NCI-H69 (cell line): ENCODE results near the gene RBM12.
A peak's percentile ranks its signal among the peaks of the same experiment; 100 is the strongest.

Experiments used
- DNase-seq: peaks from one replicate; lab custom pipeline; 2025; lab: John Stamatoyannopoulos, UW

RBM12 gene

DNA sequence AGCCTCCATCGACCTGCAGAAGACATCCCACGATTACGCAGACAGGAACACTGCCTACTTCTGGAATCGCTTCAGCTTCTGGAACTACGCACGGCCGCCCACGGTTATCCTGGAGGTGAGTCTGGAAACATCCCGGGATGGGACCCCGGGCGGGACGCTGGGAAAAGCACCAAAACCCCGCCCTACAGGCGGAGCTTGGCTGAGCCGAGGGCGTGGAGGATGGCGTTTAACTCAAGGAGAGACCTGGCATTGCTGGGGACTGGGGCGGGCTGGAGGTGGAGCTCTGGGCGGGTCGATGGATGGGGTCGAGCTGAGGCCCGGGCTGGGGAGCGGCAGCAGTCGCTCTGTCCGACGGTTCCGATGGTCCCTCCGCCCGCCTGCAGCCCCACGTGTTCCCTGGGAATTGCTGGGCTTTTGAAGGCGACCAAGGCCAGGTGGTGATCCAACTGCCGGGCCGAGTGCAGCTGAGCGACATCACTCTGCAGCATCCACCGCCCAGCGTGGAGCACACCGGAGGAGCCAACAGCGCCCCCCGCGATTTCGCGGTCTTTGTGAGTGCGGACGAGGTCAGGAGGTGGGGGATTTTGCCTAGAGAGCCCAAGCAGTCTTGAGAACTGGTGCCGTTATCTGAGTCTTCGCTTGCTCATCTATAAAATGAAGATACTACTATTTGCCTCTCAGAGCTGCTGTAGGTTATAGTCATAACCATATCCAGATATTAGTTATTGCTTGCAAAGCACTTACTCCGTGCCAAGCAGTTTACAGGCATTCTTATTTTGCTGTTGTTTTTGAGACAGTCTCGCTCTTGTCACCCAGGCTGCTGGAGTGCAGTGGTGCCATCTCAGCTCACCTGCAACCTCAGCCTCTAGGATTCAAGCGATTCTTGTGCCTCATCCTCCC lies 45.3 kb downstream of the RBM12 start:
- DNase-seq = peak; percentile 89

DNA sequence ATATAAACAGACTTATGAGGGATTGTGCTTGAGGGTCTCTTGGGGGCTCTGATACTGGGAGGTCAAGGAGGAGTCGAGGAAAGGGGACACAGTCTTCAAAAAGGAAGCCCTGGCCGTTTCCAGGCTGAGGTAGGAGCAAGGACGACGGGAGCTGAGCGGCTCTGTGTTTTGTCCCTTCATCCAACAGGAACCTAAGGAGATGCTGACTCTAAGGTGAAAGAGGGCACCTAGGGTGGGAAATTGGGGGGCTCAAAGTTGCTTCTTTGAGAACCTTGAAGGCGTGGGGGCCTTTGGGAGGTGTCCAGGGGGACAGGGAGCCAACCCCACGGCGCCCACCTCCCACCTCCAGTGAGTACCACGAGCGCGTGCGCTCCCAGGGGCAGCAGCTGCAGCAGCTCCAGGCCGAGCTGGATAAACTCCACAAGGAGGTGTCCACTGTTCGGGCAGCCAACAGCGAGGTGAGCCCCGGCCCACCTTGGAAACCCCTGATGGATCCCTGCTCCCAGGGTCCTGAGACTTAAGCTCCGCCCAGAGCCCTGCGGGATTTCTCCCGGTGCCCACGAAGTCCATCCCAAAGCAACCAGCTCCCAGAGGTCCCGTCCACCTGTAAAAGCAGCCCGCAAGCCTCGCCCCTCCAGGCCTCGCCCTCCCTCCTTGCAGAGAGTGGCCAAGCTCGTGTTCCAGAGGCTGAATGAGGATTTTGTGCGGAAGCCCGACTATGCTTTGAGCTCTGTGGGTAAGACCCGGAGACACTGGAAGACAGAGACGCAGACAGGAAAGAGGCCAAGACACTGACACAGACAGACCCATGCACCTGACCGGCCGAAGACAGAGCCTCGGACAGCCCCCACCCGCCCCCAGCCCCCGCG lies 46.2 kb downstream of the RBM12 start:
- peak; percentile 61 for DNase-seq

DNA sequence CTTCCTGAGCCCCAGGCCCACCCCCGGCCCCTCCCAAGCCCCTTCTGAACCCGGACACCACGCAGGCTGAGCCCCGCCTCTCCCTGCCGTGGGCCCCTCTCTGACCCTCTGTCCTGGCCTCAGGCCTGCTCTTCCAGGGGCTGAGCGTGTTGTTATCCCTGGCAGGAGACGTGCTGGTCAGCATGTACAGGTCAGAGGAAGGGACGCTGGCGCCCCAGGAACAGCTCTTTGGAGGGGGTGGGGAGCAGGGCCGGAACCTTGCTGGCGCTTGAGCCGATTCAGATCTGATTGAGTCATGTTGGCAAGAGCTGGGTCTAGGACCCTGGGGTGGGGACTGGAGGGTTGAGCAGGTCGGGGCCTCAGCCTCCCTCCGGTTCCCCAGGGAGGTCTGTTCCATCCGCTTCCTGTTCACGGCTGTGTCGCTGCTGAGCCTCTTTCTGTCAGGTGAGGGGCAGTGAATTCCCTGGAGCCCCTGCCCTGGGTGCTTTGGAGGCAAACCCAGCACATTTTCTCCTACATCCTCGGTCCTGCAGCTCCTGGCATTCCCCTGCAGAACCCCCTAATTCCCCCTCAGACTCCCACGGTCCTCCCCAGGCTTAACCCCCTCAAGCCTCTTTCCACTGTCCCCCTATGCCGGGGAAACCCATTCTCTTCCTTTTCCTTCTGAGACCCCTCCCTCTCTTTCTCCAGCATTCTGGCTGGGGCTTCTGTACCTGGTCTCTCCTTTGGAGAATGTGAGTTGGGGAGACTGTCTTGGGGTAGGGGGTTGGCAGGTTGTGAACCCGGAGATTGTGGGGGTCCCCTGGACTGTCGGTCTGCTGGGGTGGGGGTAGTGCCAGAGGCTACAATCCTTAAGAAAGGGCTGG lies 47.1 kb downstream of the RBM12 start:
- peak; percentile 89 for DNase-seq

DNA sequence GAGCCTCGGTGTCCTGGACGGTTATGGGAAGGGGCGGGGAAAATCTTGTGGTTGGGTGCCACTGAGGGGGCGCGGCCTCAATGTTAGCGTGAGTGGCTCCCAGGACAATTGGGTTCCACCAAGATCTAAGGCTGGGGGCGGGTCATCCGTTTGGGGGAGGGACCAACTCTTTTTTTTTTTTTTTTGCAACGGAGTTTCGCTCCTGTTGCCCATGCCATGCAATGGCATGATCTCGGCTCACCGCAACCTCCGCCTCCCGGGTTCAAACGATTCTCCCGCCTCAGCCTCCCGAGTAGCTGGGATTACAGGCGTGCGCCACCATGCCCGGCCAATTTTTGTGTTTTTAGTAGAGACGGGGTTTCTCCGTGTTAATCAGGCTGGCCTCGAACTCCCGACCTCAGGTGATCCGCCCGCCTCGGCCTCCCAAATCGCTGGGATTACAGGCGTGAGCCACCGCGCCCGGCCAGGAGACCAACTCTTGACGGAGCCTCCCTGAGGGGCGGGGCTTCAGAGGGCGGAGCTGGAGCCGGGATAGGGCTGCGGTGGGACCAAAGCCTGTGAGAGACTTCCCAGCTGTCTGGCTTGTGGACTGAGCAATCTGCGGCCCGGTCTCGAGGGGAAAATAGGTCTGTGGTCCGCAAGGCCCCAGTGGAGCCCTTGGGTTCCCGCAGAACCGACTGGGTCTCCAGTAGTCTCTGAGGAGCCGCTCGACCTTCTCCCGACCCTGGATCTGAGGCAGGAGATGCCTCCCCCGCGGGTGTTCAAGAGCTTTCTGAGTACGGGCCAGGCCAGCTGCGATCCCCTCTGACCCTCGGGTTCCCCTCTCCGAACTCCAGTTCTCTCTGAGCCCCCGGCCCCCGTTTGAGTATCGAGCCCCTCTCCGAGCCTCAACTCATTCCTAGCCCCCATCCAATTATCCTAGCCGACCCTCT lies 48.0 kb downstream of the RBM12 start:
- peak; percentile 91 for DNase-seq

DNA sequence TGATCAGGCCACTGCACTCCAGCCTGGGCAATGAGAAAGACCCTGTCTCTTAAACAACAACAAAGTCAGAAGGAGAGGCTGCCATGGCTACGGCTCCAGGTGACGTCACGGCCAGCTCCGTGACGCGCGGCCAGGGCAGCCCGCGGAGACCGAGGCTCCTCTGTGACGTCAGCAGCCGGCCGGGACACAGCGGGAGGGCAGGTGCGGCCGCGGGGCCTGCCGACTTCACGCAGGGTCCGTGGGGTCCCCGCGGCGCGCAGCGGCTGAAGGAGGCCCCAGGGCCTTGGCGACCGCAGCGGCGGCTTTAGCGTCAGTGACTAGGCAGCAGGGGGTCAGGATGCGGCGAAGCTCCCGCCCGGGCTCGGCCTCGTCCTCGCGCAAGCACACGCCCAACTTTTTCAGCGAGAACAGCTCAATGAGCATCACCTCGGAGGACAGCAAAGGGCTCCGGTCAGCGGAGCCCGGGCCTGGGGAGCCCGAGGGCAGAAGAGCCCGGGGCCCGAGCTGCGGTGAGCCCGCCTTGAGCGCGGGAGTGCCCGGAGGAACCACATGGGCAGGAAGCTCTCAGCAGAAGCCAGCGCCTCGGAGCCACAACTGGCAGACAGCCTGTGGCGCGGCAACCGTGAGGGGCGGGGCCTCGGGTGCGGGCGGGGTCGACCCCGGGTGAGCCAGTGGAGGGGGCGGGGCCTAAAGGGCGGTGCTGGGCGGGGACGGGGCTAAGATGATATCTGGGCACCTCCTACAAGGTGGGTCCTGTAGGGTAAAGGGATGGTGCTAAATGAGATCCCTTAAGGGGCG lies 48.8 kb downstream of the RBM12 start, which contains the start of gene SPAG4:
Gene SPAG4, plus strand, starts transcription at position 163 of the 798 bp plus-strand sequence. Its CDS starts 175 bp downstream, at position 338.
- DNase-seq = peak; percentile 100

DNA sequence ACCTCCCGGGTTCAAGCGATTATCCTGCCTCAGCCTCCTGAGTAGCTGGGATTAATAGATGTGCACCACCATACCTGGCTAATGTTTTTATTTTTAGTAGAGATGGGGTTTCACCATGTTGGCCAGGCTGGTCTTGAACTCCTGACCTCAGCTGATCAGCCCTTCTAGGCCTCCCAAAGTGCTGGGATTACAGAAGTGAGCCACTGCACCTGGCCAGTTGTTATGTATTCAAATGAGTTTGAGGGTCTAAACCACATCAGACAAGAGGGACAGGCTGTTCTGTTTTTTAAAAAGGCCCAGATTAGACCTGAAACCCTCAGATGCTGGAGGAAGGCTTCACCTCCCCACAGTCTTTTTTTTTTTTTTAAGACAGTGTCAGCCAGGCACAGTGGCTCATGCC lies 53.2 kb downstream of the RBM12 start:
- no peak for DNase-seq

DNA sequence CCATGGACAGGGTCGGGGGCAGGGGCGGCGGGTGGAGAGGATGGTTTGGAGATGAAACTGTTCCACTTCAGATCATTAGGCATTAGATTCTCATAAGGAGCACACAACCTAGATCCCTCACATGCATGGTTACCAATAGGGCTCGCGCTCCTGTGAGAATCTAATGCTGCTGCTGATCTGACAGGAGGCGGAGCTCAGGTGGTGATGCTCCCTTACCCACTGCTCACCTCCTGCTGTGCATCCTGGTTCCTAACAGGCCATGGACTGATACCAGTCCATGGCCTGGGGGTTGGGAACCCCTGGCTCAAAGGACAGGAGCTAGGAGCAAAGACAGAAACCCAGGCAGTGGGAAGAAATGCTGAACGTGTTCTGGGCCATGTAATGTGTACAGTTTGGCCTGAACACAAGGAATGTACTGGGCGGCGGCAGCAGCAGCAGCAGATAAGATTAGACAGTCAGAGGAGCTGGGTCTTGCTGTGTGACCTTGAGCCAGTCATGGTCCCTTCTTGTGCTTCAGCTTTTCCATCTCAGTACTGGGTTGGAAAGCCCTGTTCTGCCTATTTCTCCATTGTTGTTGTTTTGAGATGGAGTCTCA lies 53.8 kb downstream of the RBM12 start:
- DNase-seq = no peak

DNA sequence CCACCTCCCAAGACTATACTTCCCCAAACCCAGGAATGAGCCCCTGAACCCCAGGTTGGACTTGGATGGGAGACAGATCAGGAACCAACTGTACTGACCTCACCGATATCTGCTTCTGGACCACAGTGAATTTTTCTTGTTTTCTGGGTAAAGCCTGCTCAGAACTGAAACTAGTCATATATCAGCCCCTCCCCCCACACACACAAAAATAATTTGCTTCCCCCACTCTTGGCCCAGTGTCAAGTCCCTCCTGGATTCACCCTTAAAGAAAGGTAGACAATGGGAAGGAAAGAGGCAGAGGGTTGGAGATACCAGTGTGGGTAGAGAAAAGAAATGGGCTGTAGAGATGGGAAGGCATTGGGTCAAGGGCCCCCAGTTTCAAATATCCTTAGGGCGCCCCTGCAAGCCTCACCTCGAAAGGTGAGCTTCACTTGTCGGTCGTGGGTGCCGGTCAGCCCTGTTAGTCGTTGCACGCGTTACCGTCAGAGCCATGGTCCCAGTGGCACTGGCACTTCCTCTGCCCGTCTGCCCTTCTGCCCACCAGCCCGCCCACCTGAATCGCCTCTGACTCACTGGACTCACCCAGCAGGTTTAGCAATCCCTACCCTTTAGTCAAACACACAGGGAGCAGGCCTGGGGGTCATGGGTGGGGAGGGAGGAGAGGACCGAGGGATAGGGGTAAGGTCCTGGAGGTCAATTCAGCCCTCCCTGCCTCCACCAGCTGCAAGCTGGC lies 57.5 kb downstream of the RBM12 start:
- DNase-seq = no peak

DNA sequence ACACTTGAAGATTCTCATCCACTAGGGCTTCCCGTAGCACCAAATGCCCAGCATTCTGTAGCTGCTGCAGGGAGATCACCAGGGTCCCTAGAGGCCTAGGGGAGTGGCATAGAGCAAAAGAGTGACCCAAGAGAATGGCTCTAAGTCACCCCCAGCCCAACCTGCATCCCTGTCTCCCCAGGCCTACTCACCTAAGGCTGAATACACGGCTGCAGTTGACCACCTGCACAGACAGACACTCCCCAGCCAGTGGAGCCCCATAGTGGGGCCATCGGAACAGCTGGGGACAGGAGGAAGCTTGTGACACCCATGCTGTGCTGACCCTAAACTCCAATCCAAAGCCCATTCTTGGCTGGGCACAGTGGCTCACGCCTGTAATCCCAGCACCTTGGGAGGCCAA lies 58.6 kb downstream of the RBM12 start:
- DNase-seq = no peak

DNA sequence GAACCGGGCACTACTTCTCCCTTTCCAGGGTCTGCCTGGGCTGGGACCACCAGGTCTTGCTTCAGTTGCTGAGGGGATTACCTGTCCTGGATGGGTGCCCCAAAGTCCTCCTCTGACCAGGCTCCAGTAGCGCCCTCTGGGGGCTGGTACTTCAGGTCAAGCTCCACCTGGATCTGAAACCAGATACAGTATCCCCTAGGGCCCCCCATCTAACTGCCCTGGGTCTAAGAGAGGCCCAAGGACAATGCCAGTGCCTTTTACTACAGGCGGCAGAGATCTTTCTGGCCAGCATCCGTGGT lies 60.3 kb downstream of the RBM12 start:
- peak; percentile 64 for DNase-seq

DNA sequence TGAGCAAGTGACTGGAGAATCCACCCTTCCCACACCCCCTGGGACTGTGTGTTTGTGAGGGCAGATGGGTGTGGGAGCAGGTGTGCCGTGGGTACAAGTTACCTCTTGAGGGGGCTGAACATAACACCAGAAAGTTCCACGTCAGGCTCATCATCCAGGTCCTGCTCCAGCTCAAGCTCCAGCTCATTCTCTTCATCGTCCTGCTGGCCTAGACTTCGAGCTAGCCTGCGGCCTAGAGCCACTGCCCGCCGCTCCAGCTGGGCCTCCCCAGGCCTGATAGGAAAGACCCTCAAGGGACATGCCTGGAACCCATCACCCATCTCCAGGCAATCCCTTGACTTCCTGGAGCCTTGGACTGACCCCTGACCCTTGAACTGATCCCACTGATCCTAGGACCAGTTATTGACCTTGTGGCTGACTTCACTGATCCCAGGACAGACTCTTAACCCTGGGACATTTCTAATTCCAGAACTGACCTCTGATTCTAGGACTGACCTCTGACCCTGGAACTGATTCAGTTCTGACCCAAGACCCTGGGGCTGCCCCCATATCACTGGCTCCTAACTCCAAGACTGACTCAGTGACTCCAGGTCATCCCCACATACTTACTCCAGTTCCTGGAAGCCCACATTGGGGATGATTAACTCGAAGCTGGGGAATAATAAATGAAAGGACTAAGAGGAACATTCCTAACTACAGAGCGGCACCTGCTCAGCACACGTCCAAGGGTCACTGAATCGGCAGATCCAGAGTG lies 60.8 kb downstream of the RBM12 start:
- no peak for DNase-seq

DNA sequence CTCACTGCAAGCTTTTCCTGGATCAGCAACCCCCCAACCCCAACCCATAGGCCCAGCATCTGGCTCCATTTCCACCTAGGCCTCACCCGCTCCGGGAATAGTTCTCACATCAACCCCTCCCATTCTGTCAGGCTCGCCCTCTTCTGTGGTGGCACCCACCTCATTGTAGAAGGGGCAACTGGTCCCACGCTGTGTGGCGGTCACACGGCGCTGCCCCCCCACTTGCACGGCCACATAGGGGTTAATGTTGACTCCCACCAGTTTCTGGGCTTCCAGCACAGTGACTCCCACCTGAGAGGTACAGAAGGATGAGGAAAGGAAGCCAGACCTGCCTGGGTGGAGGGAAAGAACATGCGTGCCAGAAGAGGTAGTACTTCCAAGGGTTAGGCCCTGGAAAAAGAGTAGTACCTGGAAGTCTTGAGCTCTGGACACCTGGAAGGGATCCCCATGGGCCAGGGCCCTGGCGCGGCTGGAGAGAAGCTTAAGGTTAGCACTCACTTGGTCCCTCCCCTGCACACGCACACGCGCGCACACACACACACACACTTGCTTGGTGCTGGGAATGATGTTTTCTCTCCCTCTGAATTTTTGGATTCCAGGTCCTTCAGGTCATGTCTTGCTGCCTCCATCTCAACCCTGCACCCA lies 61.7 kb downstream of the RBM12 start:
- no peak for DNase-seq

DNA sequence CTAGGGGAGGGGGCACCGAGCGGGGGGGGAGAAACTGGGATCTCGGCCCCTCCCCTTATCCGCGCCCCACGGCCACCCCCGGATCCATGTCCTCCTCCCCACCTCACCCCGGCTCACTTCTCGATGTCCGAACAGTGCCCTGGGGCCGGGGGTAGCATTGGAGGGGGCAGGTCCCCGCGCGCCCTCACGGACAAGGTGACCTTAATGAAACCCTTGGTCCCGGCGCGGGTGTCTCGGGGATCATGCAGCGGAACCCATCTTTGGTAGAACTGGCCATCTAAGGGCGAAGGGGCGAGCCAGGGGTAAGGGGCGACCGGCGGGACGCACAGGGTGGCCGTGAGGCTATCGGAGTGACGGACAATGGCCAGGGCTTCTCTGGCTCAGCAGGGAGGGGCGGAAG lies 62.7 kb downstream of the RBM12 start:
- no peak for DNase-seq

DNA sequence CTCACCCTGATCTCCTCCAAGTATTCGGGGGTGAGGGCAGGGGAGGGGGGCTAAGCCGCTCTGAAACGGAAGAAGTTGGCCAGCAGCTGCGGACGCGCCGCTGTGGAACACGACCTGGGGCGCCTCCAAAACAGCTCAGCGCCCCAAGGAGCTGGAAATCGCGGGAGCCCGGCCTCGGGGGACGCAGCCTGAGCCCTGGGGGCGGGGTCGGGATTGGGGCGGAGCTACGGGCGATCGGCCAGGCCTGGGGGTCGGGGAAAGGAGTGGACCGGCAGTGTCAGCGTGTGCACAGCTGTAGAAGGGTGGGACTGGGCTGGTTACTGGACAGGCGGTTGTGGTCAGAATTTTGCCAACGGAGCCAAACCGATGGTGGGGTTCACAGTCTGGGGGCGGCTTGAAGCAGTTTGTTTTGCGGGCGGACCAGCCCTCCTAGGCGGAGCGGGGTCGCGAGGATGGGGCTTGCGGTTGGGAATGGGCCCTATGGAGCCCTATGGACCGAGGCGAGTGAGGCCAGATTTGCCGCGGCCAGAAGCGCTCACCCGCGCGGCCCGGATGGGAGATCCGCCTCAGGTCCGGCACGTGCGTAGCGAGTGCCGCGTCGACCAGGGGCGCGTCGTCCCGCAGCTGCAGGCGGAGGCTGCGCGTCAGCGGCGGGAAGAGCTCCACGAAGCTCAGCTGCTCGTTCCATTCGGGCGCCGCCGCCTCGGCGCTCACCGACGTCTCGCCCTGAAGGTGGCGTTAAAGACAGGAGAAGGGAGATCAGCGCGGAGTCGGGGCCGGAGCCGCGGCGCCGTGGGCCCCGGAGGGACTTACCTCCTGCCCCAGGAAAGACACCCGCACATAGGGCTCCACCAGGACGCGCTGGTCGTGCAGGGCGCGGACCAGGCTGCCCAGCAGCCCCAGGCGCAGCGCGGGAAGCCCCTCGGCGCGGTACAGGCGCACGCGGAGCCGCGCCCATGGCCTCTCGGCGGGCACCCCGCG lies 63.4 kb downstream of the RBM12 start:
- DNase-seq = peak; percentile 85

DNA sequence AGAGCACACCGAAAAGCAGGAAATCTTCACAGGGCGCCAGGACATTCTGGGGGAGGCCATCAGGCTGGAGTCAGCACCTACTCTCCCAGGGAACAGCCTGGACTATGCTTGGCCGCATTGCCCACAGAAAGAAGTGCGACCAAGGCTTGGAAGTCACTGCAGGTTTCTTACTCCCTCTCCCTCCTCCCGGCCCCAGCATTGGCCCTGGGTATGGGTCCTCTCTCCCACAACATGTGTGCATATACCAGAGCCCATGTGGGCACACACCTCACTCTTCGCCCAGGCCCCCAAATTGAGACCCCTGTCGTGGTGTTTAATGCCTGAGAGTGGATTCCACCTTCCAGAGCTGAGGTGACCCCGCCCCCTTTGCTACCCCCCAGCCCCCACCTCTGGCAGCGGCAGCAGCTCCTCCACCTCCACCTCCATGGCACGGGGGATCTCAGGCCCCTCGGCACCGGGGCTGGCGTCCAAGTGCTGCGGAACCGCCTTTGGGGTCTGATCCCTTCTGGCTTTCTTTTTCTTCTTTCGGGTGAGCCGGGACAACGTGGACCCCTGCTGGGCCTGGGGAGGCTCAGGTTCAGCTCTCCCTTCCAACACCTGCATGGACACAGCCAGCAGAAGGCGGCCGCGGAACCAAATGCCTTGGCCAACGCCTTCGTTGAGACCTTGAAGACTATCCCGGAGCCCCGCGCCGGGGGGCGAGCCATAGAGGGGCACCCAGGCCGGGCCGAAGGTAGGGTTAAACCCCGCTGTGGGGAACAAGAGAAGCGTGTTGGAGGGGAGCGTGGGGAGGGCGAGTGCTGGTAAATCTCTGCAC lies 64.3 kb downstream of the RBM12 start:
- DNase-seq = no peak

DNA sequence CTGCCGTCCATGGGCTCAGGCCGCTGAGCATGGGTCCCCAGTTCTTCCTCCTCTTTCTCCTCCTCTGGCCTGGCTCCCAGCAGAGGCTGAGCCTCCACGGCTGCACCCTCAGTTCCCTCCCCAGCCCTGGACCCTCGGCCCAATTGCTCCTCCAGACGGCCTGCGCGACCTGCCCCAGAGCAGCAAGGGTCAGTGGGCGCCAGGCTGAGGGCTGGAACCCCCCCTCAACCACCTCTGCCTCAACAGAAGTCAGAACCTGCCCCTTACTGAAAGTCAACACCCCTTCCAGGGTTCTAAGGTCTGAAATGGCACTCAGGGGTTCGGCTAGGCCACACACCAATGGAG lies 65.0 kb downstream of the RBM12 start:
- DNase-seq = no peak
